ENCODE results near the gene APOL3.
"Not testable (repeated sequence)": the region's sequence is repeated elsewhere in the genome, so short reads cannot be mapped to it uniquely, and the experiment has no call there.

Gene APOL3

DNA sequence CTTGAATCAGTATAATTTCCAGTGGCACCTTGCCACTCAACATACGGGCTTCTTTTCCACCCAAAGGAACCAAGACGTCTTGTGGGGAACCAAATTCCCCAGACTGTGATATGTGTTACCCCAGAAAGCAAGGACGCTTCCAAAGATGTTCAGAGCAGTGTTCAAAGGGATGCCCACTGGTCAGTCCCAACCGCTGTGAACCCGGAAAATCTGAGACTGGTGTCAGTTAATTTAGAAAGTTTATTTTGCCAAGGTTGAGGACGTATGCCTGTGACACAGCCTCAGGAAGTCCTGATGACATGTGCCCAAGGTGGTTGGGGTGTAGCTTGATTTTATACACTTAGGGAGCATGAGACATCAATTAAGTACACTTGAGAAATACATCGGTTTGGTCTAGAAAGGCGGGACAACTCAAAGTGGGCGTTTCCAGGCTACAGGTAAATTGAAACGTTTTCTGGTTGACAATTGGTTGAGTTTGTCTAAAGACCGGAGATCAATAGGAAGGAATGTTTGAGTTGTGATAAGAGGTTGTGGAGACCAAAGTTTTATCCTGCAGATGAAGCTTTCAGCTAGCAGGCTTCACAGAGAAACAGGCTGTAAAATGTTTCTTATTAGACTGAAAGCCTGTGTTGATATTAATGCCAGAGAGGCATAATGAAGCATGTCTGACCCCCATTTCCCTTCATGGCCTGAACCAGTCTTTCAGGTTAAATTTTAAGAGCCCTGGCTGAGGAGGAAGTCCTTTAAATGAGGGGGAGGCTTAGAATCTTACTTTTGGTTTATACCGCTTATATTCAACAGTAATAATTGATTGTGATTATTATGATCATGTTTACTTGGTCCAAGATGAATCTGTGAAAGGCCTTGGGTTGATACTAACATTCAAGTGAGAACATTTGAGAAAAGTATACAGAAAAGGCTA lies 6.8 kb downstream of the APOL3 start:
- H3K9me3 ChIP-seq (ENCODE audit: control insufficient read depth, low read length) = no peaks in the 10 kb centered on the region
- no peaks in the 10 kb centered on the region for H3K36me3 ChIP-seq (ENCODE audit: control insufficient read depth, insufficient read depth, low read length)
- H3K27me3 ChIP-seq (ENCODE audit: control insufficient read depth, insufficient read depth, low read length) = no peaks in the 10 kb centered on the region
- H3K4me3 ChIP-seq (ENCODE audit: low read length) = no peak overlapping the region
- H3K9ac ChIP-seq (ENCODE audit: low read length) = no peak overlapping the region
- peaks cover 51% of the 10 kb centered on the region for H3K4me1 ChIP-seq (ENCODE audit: control insufficient read depth, insufficient read depth, low read length)

DNA sequence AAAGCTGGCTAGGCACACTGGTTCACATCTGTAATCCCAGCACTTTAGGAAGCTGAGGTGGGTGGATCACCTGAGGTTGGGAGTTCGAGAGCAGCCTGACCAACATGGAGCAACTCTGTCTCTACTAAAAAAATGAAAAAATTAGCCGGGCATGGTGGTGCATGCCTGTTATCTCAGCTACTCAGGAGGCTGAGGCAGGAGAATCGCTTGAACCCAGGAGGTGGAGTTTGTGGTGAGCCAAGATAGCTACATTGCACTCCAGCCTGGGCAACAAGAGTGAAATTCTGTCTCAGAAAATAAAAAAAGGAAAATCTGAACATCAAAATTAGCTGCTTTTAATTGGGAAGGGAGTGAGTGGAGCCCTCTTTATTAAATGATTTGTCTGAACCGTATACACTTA lies 7.7 kb downstream of the APOL3 start:
- peaks cover 51% of the 10 kb centered on the region for H3K4me1 ChIP-seq (ENCODE audit: control insufficient read depth, insufficient read depth, low read length)
- H3K27me3 ChIP-seq (ENCODE audit: control insufficient read depth, insufficient read depth, low read length); H3K9ac ChIP-seq (ENCODE audit: low read length): not testable (repeated sequence)

DNA sequence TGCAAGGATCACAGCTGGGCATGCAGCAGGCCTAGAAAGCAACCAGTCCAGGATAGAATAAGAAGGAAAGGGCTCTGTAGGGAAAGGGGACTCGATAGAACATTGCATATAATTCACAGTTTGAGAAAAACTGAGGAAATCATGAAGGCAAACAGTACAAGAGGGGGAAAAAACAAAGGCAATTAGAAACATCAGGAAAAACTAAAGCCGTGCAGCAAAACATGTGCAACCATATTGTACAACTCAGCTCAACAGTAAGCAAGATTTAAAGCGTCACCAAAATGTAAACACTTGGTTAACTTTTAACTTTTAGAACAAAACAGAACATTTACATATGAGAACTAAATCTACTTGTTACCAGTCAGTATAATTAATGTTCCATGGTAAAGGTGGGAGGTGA lies 8.5 kb downstream of the APOL3 start:
- H3K36me3 ChIP-seq (ENCODE audit: control insufficient read depth, insufficient read depth, low read length) = no peaks in the 10 kb centered on the region
- H3K4me1 ChIP-seq (ENCODE audit: control insufficient read depth, insufficient read depth, low read length) = peaks cover 47% of the 10 kb centered on the region

More for the DNA sequence above, 7.7 kb downstream of the APOL3 start:
- H3K36me3 ChIP-seq (ENCODE audit: control insufficient read depth, insufficient read depth, low read length); H3K9me3 ChIP-seq (ENCODE audit: control insufficient read depth, low read length); H3K4me3 ChIP-seq (ENCODE audit: low read length): not testable (repeated sequence)

DNA sequence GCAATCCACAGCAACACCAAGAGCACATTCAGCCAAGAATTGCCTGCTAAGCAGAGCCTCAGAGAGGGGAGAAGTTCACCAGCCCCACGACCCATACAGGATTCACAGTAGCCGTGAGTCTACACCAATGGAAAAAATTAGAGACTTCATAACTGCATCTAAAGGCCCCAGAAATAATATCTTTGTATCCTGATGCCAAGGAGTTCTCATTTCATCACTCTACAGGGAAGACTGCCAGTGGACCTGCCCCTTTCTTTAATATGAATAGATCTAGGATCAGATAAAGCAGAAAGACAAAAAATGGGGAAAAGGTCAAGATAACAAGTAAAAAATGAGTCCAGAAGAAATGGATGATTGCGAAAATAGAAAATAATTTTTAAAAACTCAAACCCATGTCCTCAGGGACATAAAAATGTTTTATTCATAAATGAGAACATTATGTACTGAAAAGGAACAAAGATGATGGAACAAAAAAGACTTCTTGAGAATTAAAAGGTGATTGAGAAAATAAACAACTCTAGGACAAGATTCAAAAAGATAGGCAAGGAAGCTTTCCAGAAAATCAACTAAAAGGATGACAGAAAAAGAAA lies 9.5 kb downstream of the APOL3 start:
- Histone ChIP-seq H3K4me3 (ENCODE audit: low read length) (no peak overlapping the region), H3K27me3 (ENCODE audit: control insufficient read depth, insufficient read depth, low read length) (no peaks in the 10 kb centered on the region), H3K9ac (ENCODE audit: low read length) (no peak overlapping the region), H3K36me3 (ENCODE audit: control insufficient read depth, insufficient read depth, low read length) (no peaks in the 10 kb centered on the region), H3K4me1 (ENCODE audit: control insufficient read depth, insufficient read depth, low read length) (peaks cover 38% of the 10 kb centered on the region), H3K9me3 (ENCODE audit: control insufficient read depth, low read length) (no peaks in the 10 kb centered on the region)

More for the DNA sequence above, 8.5 kb downstream of the APOL3 start:
- Histone ChIP-seq H3K9ac (ENCODE audit: low read length) (no peak overlapping the region), H3K27me3 (ENCODE audit: control insufficient read depth, insufficient read depth, low read length) (no peaks in the 10 kb centered on the region), H3K9me3 (ENCODE audit: control insufficient read depth, low read length) (no peaks in the 10 kb centered on the region), H3K4me3 (ENCODE audit: low read length) (no peak overlapping the region)

DNA sequence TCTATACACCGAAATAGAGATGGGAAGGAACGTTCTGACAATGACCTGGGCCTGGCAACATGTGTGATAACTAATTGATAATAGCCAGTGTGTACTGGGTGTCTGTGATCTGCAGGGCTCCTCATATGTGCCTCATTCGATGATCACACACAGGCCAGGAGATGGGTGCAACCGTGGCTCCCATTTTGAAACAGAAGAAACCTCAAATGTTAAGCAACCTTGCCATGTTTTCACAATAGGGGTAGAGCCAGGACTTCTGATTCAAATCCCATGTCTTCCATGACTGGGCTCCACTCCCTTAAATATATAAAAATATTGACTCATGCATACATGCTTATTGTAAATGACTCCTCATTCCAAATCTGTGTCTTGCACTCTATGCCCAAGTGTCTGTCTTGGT lies 11.1 kb downstream of the APOL3 start:
- H3K36me3 ChIP-seq (ENCODE audit: control insufficient read depth, insufficient read depth, low read length) = no peaks in the 10 kb centered on the region
- peaks cover 21% of the 10 kb centered on the region for H3K4me1 ChIP-seq (ENCODE audit: control insufficient read depth, insufficient read depth, low read length)
- no peak overlapping the region for H3K4me3 ChIP-seq (ENCODE audit: low read length)
- H3K27me3 ChIP-seq (ENCODE audit: control insufficient read depth, insufficient read depth, low read length) = no peaks in the 10 kb centered on the region
- no peaks in the 10 kb centered on the region for H3K9me3 ChIP-seq (ENCODE audit: control insufficient read depth, low read length)
- H3K9ac ChIP-seq (ENCODE audit: low read length) = no peak overlapping the region

DNA sequence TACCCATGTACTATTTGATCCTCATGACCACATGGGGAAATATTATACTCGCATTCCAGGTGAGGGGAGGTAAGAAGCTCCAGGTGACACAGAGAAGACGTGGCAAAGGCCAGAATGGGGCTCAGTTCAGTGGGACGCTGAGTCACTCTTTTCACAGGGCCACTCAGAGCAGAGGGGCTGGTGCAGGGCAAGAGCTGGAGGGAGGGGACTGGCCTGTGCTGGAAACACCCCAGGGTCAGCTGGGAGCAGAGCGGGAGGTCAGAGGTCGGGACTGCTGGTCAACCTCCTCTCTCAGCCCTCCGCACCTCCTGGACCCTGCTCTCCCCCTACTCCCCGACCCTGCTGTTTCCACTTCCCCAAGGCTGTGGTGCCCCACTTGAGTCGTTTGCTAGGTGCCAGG lies 12.1 kb downstream of the APOL3 start:
- no peaks in the 10 kb centered on the region for H3K27me3 ChIP-seq (ENCODE audit: control insufficient read depth, insufficient read depth, low read length)
- no peaks in the 10 kb centered on the region for H3K36me3 ChIP-seq (ENCODE audit: control insufficient read depth, insufficient read depth, low read length)
- no peaks in the 10 kb centered on the region for H3K9me3 ChIP-seq (ENCODE audit: control insufficient read depth, low read length)
- H3K4me1 ChIP-seq (ENCODE audit: control insufficient read depth, insufficient read depth, low read length) = peaks cover 11% of the 10 kb centered on the region
- no peak overlapping the region for H3K4me3 ChIP-seq (ENCODE audit: low read length)
- H3K9ac ChIP-seq (ENCODE audit: low read length) = no peak overlapping the region

DNA sequence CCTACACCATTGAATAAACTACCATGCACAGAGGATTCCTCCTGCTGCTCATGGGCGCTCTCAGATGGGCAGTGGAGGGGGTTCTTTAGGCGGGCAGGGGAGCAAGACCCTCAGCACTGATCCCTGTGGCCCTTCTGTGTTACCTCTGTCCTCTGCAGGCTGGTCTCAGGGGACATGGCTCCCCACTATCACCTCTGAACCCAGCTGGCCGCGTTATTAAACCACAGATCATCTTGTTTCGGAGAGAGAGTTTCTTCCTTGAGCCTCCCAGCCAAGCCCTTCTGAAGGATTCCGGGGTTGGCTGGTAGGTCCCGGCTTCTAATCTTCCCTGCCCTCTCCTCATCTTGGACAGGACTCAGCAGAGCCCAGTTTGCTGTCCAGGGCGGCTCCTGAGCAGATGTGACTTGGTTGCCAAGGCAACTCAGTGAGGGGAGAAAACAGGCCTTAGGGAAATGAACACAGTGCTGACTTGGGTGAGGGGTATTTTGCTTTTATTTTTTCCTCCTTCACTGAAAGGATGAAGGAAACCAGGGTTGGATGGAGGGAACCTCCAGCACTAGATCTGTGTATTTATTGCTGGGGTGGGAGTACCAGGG lies 13.3 kb downstream of the APOL3 start:
- Histone ChIP-seq H3K4me1 (ENCODE audit: control insufficient read depth, insufficient read depth, low read length) (no peaks in the 10 kb centered on the region), H3K9me3 (ENCODE audit: control insufficient read depth, low read length) (no peaks in the 10 kb centered on the region), H3K9ac (ENCODE audit: low read length) (no peak overlapping the region), H3K36me3 (ENCODE audit: control insufficient read depth, insufficient read depth, low read length) (no peaks in the 10 kb centered on the region), H3K27me3 (ENCODE audit: control insufficient read depth, insufficient read depth, low read length) (no peaks in the 10 kb centered on the region), H3K4me3 (ENCODE audit: low read length) (no peak overlapping the region)

DNA sequence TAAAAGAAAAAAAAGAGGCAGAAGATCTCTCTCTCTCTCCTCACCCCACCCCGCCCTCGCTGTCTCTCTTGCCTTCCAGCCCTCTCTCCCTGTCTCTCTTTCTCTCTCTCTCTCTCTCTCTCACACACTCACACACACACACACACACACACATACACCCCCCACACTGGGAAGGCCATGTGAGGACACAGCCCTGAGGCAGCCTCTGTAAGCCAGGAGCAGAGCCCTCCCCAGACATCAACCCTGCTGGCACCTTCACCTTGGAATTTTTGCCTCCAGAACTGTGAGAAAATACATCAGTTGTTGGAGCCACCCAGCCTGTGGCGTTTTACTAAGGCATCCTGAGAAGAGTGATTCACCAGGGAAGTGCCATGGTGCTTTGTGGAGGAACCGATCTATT lies 14.7 kb downstream of the APOL3 start:
- Histone ChIP-seq H3K36me3 (ENCODE audit: control insufficient read depth, insufficient read depth, low read length) (no peaks in the 10 kb centered on the region), H3K9ac (ENCODE audit: low read length) (no peak overlapping the region), H3K4me1 (ENCODE audit: control insufficient read depth, insufficient read depth, low read length) (no peaks in the 10 kb centered on the region), H3K4me3 (ENCODE audit: low read length) (no peak overlapping the region), H3K27me3 (ENCODE audit: control insufficient read depth, insufficient read depth, low read length) (no peaks in the 10 kb centered on the region), H3K9me3 (ENCODE audit: control insufficient read depth, low read length) (no peaks in the 10 kb centered on the region)

DNA sequence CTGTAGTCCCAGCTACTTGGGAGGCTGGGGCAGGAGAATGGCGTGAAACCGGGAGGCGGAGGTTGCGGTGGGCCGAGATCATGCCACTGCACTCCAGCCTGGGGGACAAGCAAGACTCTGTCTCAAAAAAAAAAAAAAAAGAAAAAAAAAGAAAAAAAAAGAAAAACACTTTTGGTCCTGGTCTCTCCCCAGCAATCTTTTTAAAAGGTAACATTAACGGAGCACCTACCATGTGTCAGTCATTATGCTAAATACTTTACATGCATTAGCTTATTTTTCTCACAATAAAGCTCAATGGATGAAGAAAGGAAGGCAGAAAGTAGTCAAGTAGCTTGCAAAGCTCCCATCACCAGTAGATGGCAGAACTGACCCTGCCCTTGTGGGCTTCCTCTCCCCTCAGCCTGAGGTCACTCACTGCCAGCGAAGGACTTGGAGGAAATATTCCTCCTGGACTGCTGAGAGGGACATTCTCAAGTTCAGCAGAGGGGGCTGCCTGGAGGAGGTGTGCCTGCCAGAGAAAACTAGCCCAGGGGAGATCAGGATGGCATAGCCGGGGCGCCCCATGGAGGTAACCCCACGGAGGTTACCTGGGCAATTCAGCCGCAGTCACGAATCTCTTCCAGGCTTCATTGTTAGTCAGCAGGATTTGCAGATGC lies 15.5 kb downstream of the APOL3 start:
- H3K36me3 ChIP-seq (ENCODE audit: control insufficient read depth, insufficient read depth, low read length) = no peaks in the 10 kb centered on the region
- no peaks in the 10 kb centered on the region for H3K9me3 ChIP-seq (ENCODE audit: control insufficient read depth, low read length)
- H3K27me3 ChIP-seq (ENCODE audit: control insufficient read depth, insufficient read depth, low read length) = no peaks in the 10 kb centered on the region
- H3K4me1 ChIP-seq (ENCODE audit: control insufficient read depth, insufficient read depth, low read length) = no peaks in the 10 kb centered on the region
- H3K9ac ChIP-seq (ENCODE audit: low read length) = no peak overlapping the region
- no peak overlapping the region for H3K4me3 ChIP-seq (ENCODE audit: low read length)

DNA sequence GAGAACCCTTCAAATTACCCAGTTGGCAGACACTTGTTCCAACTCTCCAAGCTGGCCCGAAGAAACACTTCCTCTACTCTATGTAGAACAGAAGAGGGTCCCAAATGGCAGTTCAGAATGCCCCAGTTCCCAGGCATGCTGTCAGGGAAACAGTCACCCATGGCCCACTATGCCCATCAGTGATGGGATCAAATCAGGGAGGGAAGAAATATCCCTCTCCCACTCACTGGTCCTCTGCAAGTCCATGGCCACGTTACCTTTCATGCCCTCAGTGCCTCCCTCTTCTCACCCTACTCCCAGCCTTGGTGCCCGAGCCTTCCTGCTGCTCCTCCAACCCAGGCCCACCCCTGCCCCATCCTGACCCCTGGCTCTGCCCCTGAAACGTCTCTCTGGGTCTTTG lies 16.6 kb downstream of the APOL3 start:
- no peaks in the 10 kb centered on the region for H3K9me3 ChIP-seq (ENCODE audit: control insufficient read depth, low read length)
- H3K4me3 ChIP-seq (ENCODE audit: low read length) = no peak overlapping the region
- H3K36me3 ChIP-seq (ENCODE audit: control insufficient read depth, insufficient read depth, low read length) = no peaks in the 10 kb centered on the region
- H3K9ac ChIP-seq (ENCODE audit: low read length) = no peak overlapping the region
- no peaks in the 10 kb centered on the region for H3K27me3 ChIP-seq (ENCODE audit: control insufficient read depth, insufficient read depth, low read length)
- no peaks in the 10 kb centered on the region for H3K4me1 ChIP-seq (ENCODE audit: control insufficient read depth, insufficient read depth, low read length)

DNA sequence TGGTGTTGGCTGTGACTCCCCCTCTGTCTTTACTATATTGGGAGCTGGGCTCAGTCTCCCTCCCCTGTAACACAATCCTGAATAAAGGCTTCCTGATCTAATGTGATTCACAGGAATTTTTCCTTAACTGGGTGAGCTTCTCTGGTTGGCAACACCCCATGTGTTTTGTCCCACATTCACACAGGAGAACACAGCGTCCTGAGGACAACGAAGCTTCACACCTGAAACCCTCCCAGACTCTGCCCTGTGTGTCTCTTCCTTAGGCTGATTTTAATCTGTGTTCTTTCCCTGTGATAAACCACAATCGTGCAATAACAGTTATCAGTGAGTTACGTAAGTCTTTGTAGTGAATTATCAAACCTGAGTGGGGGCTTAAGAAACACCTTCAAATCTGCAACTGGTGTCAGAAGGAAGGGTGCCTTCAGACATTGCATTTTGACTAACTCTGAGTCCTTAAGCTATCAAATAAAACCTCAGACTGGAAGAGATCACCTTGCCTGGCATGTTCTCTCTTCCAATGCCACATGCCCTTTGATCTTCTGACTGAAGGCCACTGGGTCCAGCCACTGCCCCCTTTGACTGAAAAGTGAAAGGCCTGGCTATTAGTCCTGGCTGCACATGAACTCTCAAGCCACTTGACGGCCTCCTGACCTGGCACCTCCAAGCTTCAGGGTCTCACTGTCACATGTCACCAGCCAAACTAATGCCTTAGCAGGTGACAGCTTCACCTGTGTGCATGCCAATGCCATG lies 17.3 kb downstream of the APOL3 start:
- Histone ChIP-seq H3K4me1 (ENCODE audit: control insufficient read depth, insufficient read depth, low read length) (no peaks in the 10 kb centered on the region), H3K36me3 (ENCODE audit: control insufficient read depth, insufficient read depth, low read length) (no peaks in the 10 kb centered on the region), H3K9ac (ENCODE audit: low read length) (no peak overlapping the region), H3K9me3 (ENCODE audit: control insufficient read depth, low read length) (no peaks in the 10 kb centered on the region), H3K4me3 (ENCODE audit: low read length) (no peak overlapping the region), H3K27me3 (ENCODE audit: control insufficient read depth, insufficient read depth, low read length) (no peaks in the 10 kb centered on the region)

All from mucosa of stomach (tissue), 1 donor.